H1 (cell line): Measurements from ENCODE around the gene CDC40. TPM values are rescaled to one million over a fixed set of nuclear protein-coding genes. Genes with fewer than 3 reads are reported as not detected.

Experiments used
- CBX5 ChIP-seq: fragments of 300-800, 300-1000 bp; sonication (generic); IDR thresholded peaks from 2 replicates; pipeline ENCODE4 v1.7.1; 2016; ENCODE audit warnings: antibody characterized with exemption, low read length, low read depth
- EGR1 ChIP-seq: IDR thresholded peaks from 2 replicates; pipeline ENCODE4 v1.6.1; 2011; ENCODE audit warnings: low read depth, low read length, borderline replicate concordance
- EP300 ChIP-seq, 2 experiments: IDR thresholded peaks; 1 replicate in 1 of 2; 2 replicates in 1 of 2; pipeline ENCODE4 v1.6.1; 2011 to 2012; ENCODE audit warnings: low read depth in 2 of 2, low read length in 2 of 2, mild to moderate bottlenecking in 2 of 2, borderline replicate concordance in 1 of 2, inconsistent platforms in 1 of 2, moderate library complexity in 1 of 2
- PHF8 ChIP-seq: fragments of 200-600 bp; sonication (generic); conservative IDR thresholded peaks from 2 replicates; pipeline ENCODE4 v1.7.1; 2012; ENCODE audit warnings: low read depth, mild to moderate bottlenecking, inconsistent platforms, low read length, moderate library complexity
- POLR2A ChIP-seq, 2 experiments: IDR thresholded peaks; 1 replicate in 1 of 2; 2 replicates in 1 of 2; pipeline ENCODE4 v1.6.1; 2011; ENCODE audit warnings: low read depth in 2 of 2, low read length in 2 of 2, mild to moderate bottlenecking in 2 of 2; ENCODE audit errors: control extremely low read depth in 1 of 2
- RAD21 ChIP-seq, 2 experiments: IDR thresholded peaks in 1 of 2; conservative IDR thresholded peaks in 1 of 2; 2 replicates each; pipeline ENCODE4 v1.6.1; 2011; ENCODE audit warnings: low read depth in 2 of 2, low read length in 2 of 2, improper control_type of control experiment in 1 of 2, inconsistent platforms in 1 of 2, mild to moderate bottlenecking in 1 of 2, moderate library complexity in 1 of 2
- RBBP5 ChIP-seq: IDR thresholded peaks from 2 replicates; pipeline ENCODE4 v1.7.1; 2012; ENCODE audit warnings: low read depth, mild to moderate bottlenecking, inconsistent platforms, low read length, moderate library complexity, borderline replicate concordance
- RNF2 ChIP-seq: fragments of 200-900, 300-1000 bp; sonication (generic); IDR thresholded peaks from 2 replicates; pipeline ENCODE4 v1.7.1; 2016; ENCODE audit warnings: borderline replicate concordance, low read depth, mild to moderate bottlenecking, antibody characterized with exemption, low read length; ENCODE audit not compliant: poor library complexity, severe bottlenecking; ENCODE audit errors: missing control alignments
- RXRA ChIP-seq: IDR thresholded peaks from 2 replicates; pipeline ENCODE4 v1.6.1; 2011; ENCODE audit warnings: low read depth, mild to moderate bottlenecking, low read length, moderate library complexity; ENCODE audit not compliant: insufficient read depth
- SRF ChIP-seq: IDR thresholded peaks from 2 replicates; pipeline ENCODE4 v1.6.1; 2011; ENCODE audit warnings: mild to moderate bottlenecking, low read depth, low read length, moderate library complexity
- SUZ12 ChIP-seq: fragments of 200-600 bp; sonication (generic); IDR thresholded peaks from 2 replicates; pipeline ENCODE4 v1.6.1; 2012; ENCODE audit warnings: mild to moderate bottlenecking, inconsistent platforms, low read length, moderate library complexity, mixed read lengths
- polyA plus RNA-seq, 7 experiments: library from polyadenylated mRNA; depleted of rRNA in 3 of 7; stranded (reverse) in 5 of 7; unstranded in 2 of 7; fragments of >200 nt in 5 of 7; fragments of 200-250 nt in 2 of 7; gene quantifications; 1 replicate in 5 of 7; 2 replicates in 1 of 7; 4 replicates in 1 of 7; pipeline versions ENCODE4 v1.2.1 to v1.2.3, GENCODE V29; 2011 to 2013; ENCODE audit warnings: missing spikeins in 2 of 7, mixed read lengths in 2 of 7
- total RNA-seq: library from RNA; stranded (reverse); fragmentation: NEBNext Ultra II Directional; extraction: Animal tissue kit (Norgen Biotek cat#: 25700); gene quantifications from 2 replicates; pipeline ENCODE4 v1.2.1, GENCODE V29; 2021

Gene CDC40
- total and polyA plus RNA-seq, 2 of the 8 experiments (the other 6 are each of a cell fraction or from before 2014, with no cell fraction given): 7.3 to 27.2 TPM

DNA sequence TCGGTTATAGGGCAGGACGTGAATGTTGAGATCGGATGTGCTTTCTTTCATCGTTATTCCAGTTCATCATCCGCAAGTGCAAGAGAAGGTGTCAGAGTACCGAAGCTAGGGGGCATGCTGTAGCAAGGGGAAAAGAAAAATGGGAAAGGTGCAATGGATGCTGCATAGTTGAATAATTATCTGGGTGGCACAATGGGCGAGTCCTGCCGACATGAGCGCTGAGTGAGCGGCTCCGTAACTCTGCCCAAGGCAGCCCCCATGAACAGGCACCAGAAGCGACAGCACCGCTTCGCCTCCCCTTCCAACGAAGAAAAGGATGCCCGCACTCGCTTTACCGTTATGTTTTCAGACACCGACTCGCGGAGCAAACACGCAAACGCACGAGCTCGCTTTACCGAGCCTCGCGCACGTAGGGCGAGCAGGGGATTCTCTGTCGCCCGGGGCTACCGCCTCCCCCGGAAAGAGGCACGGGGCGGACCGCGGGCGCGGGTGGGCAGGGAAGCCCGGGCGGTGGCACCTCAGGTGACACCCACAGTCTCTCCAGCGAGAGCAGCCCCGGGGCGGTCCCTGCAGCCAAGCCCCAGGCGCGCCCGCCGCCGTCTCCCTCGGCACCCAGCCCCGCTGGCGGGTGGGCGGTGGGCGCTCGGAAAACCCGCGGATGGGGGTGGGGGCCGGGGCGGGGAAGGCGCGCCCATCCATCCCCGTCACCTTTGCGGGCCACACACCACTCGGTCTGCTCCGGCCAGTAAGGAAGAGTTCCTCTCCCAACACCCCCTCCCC, 1.4 kb upstream of the CDC40 start (continued):
- no peak for TF ChIP-seq SUZ12
- TF ChIP-seq RAD21 (IDR thresholded peaks at IDR 0.05 in 1 of 2, conservative IDR thresholded peaks at IDR 0.05 in 1 of 2; ENCODE audit: low read depth in 2 of 2, low read length in 2 of 2): peak; percentile 64 to 73
- no peak for TF ChIP-seq CBX5
- TF ChIP-seq POLR2A (IDR thresholded peaks at IDR 0.05; ENCODE audit: control extremely low read depth in 1 of 2, low read depth in 2 of 2, low read length in 2 of 2): no peak
- no peak for TF ChIP-seq EP300 (IDR thresholded peaks at IDR 0.05; ENCODE audit: borderline replicate concordance in 1 of 2, low read depth in 2 of 2, low read length in 2 of 2)
- no peak for TF ChIP-seq EGR1
- no peak for TF ChIP-seq PHF8
- TF ChIP-seq SRF: no peak
- no peak for TF ChIP-seq RNF2
- TF ChIP-seq RXRA: no peak
- TF ChIP-seq RBBP5: no peak; the same call in 1 of the 2 replicates
